B cell (primary cell): ENCODE measurements around the gene OR6C76. TPM values are rescaled to one million over a fixed set of nuclear protein-coding genes. Genes with fewer than 3 reads are reported as not detected.

Experiments
- ATAC-seq: fragments of 200-7000 bp; cut with Tn5 transposase; one replicate; pipeline ENCODE4 v1.10.0; 2021; ENCODE audit warnings: low read depth, mild to moderate bottlenecking, moderate number of reproducible peaks, moderate library complexity
- CTCF ChIA-PET: fragments of 350-600 bp; sonication (Branson Sonifier 250); formaldehyde crosslinking; loops from one replicate; lab custom pipeline; 2021; ENCODE audit warnings: antibody characterized with exemption, inconsistent platforms; lab: Charles Lee
- POLR2A ChIA-PET: fragments of 350-600 bp; sonication (Branson Sonifier 250); formaldehyde crosslinking; loops from one replicate; lab custom pipeline; 2021; ENCODE audit warnings: antibody characterized with exemption; lab: Charles Lee
- DNase-seq: peaks from one replicate; pipeline ENCODE4 v3.0.0; 2013
- H2AFZ ChIP-seq: 2 replicates; pipeline ENCODE4 v1.6.1; 2012; ENCODE audit warnings: mild to moderate bottlenecking, low read depth, low read length; ENCODE audit not compliant: insufficient read depth, poor library complexity, severe bottlenecking
- H3K27ac ChIP-seq, 2 donors: 1 replicate in 1 of 2; 2 replicates in 1 of 2; pipeline ENCODE4 v1.5.1; 2012 to 2013; ENCODE audit warnings: low read length in 2 of 2, mild to moderate bottlenecking in 2 of 2, moderate library complexity in 1 of 2
- H3K27me3 ChIP-seq, 4 experiments: fragments of 200-600 bp in 1 of 4; sonication (generic) in 1 of 4; replicated peaks in 1 of 4; 1 replicate in 2 of 4; 2 replicates in 2 of 4; pipeline versions ENCODE4 v1.6.1 to v1.7.0; 2013 to 2016; ENCODE audit warnings: low read length in 3 of 4, mild to moderate bottlenecking in 2 of 4, mixed read lengths in 1 of 4, moderate library complexity in 1 of 4; ENCODE audit not compliant: insufficient read depth in 4 of 4, control insufficient read depth in 3 of 4; ENCODE audit errors: control extremely low read depth in 1 of 4
- H3K36me3 ChIP-seq, 2 experiments: replicated peaks in 1 of 2; 1 replicate in 1 of 2; 2 replicates in 1 of 2; pipeline versions ENCODE4 v1.6.1 to v1.7.1; 2013; ENCODE audit warnings: low read length in 1 of 2; ENCODE audit not compliant: insufficient read depth in 2 of 2, control insufficient read depth in 1 of 2; ENCODE audit errors: control extremely low read depth in 1 of 2, extremely low read depth in 1 of 2
- H3K4me1 ChIP-seq, 2 donors: fragments of 200-600 bp in 1 of 2; sonication (generic) in 1 of 2; 1 replicate in 1 of 2; 2 replicates in 1 of 2; pipeline versions ENCODE4 v1.5.1 to v1.6.1; 2013 to 2017; ENCODE audit warnings: low read length in 2 of 2; ENCODE audit not compliant: control insufficient read depth in 2 of 2, insufficient read depth in 2 of 2
- H3K4me2 ChIP-seq: replicated peaks from 2 replicates; pipeline ENCODE3; 2012; ENCODE audit warnings: mild to moderate bottlenecking, low read depth, low read length; ENCODE audit not compliant: poor library complexity, severe bottlenecking
- H3K4me3 ChIP-seq, 5 experiments: fragments of 200-600 bp in 1 of 5; sonication (generic) in 1 of 5; 1 replicate in 3 of 5; 2 replicates in 2 of 5; pipeline versions ENCODE4 v1.5.1 to v1.7.0; 2011 to 2016; ENCODE audit warnings: low read length in 4 of 5, mild to moderate bottlenecking in 4 of 5, low read depth in 2 of 5, control low read depth in 1 of 5, moderate library complexity in 1 of 5; ENCODE audit not compliant: insufficient read depth in 1 of 5; ENCODE audit errors: control extremely low read depth in 1 of 5, extremely low read depth in 1 of 5
- H3K79me2 ChIP-seq: fragments of 200-600 bp; sonication (generic); one replicate; pipeline ENCODE4 v1.6.0; 2016; ENCODE audit warnings: low read length; ENCODE audit not compliant: control insufficient read depth, insufficient read depth
- H3K9ac ChIP-seq: fragments of 200-600 bp; sonication (generic); 2 replicates; pipeline ENCODE4 v1.6.1; 2017; ENCODE audit warnings: mild to moderate bottlenecking, low read length, moderate library complexity
- H3K9me3 ChIP-seq, 3 donors: one replicate each; pipeline versions ENCODE4 v1.6.1 to v1.7.1; 2013; ENCODE audit warnings: low read length in 2 of 3; ENCODE audit not compliant: control insufficient read depth in 2 of 3, insufficient read depth in 1 of 3; ENCODE audit errors: control extremely low read depth in 1 of 3
- H4K20me1 ChIP-seq: 2 replicates; pipeline ENCODE4 v1.6.0; 2012; ENCODE audit warnings: mild to moderate bottlenecking, low read length; ENCODE audit not compliant: insufficient read depth, control insufficient read depth, poor library complexity, severe bottlenecking
- H3K27ac Mint-ChIP-seq: one replicate; pipeline ENCODE4 v1.8.0; 2021; ENCODE audit warnings: mixed read lengths
- H3K27me3 Mint-ChIP-seq: one replicate; pipeline ENCODE4 v1.8.0; 2021; ENCODE audit warnings: mixed read lengths
- H3K4me1 Mint-ChIP-seq: one replicate; pipeline ENCODE4 v1.8.0; 2021; ENCODE audit warnings: mixed read lengths
- H3K4me3 Mint-ChIP-seq: one replicate; pipeline ENCODE4 v1.8.0; 2021; ENCODE audit warnings: mixed read lengths
- H3K9me3 Mint-ChIP-seq: one replicate; pipeline ENCODE4 v1.8.0; 2022; ENCODE audit warnings: mixed read lengths; ENCODE audit not compliant: insufficient read depth
- EZH2 ChIP-seq: IDR thresholded peaks from 2 replicates; pipeline ENCODE4 v1.6.1; 2012; ENCODE audit warnings: borderline replicate concordance, low read depth, mild to moderate bottlenecking, moderate library complexity, low read length; ENCODE audit not compliant: insufficient read depth, poor library complexity, severe bottlenecking
- WGBS: methylation state at CpG from one replicate; pipeline ENCODE4 v1.1.5; 2013; ENCODE audit warnings: missing lambda C conversion rate; ENCODE audit not compliant: insufficient coverage; 5-methylcytosine and 5-hydroxymethylcytosine counted together
- intact Hi-C: fragments of 100-400 bp; cut with micrococcal nuclease; formaldehyde crosslinking; loops from one replicate; pipeline ENCODE4 v1.10.0; 2022
- polyA plus RNA-seq: library from polyadenylated mRNA; depleted of rRNA; stranded (reverse); fragments of >200 nt; gene quantifications from 2 replicates; pipeline ENCODE4 v1.2.3, GENCODE V29; 2012
- total RNA-seq, 2 donors: library from RNA; stranded (reverse); fragments of 120-200 nt in 1 of 2; gene quantifications; 1 replicate in 1 of 2; 2 replicates in 1 of 2; pipeline versions ENCODE4 v1.2.3 to v1.2.4, GENCODE V29; 2013 to 2022
- TF ChIP-seq, protein P1 (sequence below): fragments of 200-600 bp; IDR thresholded peaks from one replicate; pipeline ENCODE4 v1.8.0; 2022; ENCODE audit warnings: antibody characterized with exemption, mild to moderate bottlenecking

Gene OR6C76
- total and polyA plus RNA-seq, 2 donors (not counting 1 experiment from before 2014, with no cell fraction given): not detected

DNA sequence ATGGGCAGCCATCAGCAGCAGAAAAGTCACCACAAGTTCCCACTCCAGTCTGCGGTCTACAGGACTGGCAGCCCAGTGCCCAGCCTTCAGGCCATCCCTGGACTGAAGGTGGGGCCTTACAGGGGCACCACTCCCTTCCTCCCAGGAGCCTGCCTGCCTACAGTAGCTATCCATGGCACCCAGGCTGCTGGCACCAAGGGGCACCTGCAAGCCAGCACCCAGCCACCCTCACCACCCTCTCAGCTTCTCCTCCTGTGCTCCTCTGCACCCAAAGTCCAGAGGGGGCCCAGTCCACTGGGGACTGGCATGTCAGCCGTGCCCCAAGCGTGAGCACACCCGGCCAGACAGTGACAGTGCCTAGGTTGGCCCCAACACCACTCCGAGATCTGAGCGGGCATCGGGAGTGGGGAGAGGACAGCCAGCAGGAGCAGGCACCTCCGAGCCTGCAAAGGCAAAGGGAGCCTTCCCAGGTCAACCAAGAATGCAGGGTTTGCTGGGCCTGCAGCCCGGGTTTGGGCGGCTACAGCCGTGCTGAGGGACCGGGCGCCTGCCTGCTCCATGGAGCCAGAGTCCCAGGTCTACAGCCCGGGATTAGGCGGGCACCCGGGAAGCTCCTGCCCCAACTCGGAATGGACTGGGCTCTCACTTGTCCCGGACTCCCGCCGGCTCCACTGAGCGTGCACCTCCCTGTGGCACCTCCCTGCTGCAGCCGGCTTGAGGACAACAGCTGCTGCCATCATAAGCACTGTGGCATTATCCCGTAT lies 33.8 kb upstream of the OR6C76 start:
- Histone ChIP-seq H2AFZ (no peak overlapping the region), H3K9ac (no peak overlapping the region), H3K36me3 (no peaks in the 10 kb centered on the region), H3K4me3 (no peak overlapping the region), H4K20me1 (no peaks in the 10 kb centered on the region), H3K9me3 (peaks cover 0 to 13% (median 0%) of the 10 kb centered on the region in 3 donors), H3K4me2 (no peak overlapping the region), H3K27me3 (peaks cover 0 to 5% (median 1%) of the 10 kb centered on the region in 4 experiments), H3K27ac (no peak overlapping the region), H3K79me2 (no peaks in the 10 kb centered on the region), H3K4me1 (no peaks in the 10 kb centered on the region)
- Mint-ChIP-seq H3K4me1 (no peaks in the 10 kb centered on the region), H3K27ac (no peak overlapping the region), H3K9me3 (no peaks in the 10 kb centered on the region), H3K27me3 (peaks cover 11% of the 10 kb centered on the region), H3K4me3 (no peak overlapping the region)
- 90% methylated on average over 23 of the region's 23 CpGs for WGBS
- ChIA-PET CTCF (no interaction called here), POLR2A (no interaction called here)
- no peak for ATAC-seq
- DNase-seq: no peak
- TF ChIP-seq, protein P1, sequence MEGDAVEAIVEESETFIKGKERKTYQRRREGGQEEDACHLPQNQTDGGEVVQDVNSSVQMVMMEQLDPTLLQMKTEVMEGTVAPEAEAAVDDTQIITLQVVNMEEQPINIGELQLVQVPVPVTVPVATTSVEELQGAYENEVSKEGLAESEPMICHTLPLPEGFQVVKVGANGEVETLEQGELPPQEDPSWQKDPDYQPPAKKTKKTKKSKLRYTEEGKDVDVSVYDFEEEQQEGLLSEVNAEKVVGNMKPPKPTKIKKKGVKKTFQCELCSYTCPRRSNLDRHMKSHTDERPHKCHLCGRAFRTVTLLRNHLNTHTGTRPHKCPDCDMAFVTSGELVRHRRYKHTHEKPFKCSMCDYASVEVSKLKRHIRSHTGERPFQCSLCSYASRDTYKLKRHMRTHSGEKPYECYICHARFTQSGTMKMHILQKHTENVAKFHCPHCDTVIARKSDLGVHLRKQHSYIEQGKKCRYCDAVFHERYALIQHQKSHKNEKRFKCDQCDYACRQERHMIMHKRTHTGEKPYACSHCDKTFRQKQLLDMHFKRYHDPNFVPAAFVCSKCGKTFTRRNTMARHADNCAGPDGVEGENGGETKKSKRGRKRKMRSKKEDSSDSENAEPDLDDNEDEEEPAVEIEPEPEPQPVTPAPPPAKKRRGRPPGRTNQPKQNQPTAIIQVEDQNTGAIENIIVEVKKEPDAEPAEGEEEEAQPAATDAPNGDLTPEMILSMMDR: no peak
- no peak for TF ChIP-seq EZH2
- intact Hi-C loops: no loop called here

DNA sequence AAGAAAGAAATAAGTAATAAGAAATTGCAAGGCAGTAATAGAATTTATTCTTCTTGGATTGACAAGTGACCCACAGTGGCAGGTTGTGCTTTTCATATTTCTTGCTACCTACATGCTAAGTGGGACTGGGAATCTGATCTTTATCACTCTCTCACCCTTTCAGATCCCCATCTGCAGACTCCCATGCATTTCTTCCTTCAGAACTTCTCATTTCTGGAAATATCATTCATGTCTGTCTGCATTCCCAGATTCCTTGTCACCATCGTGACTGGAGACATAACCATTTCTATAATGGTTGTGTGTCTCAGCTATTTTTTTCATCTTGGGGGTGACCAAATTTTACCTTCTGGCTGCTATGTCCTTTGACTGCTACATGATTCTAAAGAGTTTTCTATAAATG lies 29.7 kb upstream of the OR6C76 start:
- WGBS: no CpG with 5 or more reads among the region's 1 CpG
- peaks cover 0 to 5% (median 1%) of the 10 kb centered on the region in 4 experiments for H3K27me3 ChIP-seq

More for the DNA sequence above, 29.7 kb upstream of the OR6C76 start:
- no peak overlapping the region for H3K27ac ChIP-seq
- no peak for DNase-seq
- CTCF ChIA-PET: no interaction called here
- H3K4me2 ChIP-seq: no peak overlapping the region
- H3K4me1 ChIP-seq: no peaks in the 10 kb centered on the region
- no peak overlapping the region for H3K4me3 ChIP-seq
- POLR2A ChIA-PET: no interaction called here
- Mint-ChIP-seq H3K4me1 (no peaks in the 10 kb centered on the region), H3K4me3 (no peak overlapping the region), H3K27ac (no peak overlapping the region), H3K27me3 (peaks cover 36% of the 10 kb centered on the region), H3K9me3 (no peaks in the 10 kb centered on the region)
- H3K9ac ChIP-seq: no peak overlapping the region
- intact Hi-C loops: no loop called here
- ATAC-seq: no peak
- TF ChIP-seq, protein P1: no peak
- TF ChIP-seq EZH2: no peak
- peaks cover 0 to 13% (median 0%) of the 10 kb centered on the region in 3 donors for H3K9me3 ChIP-seq
- H3K79me2 ChIP-seq: no peaks in the 10 kb centered on the region
- H4K20me1 ChIP-seq: no peaks in the 10 kb centered on the region
- no peak overlapping the region for H2AFZ ChIP-seq
- H3K36me3 ChIP-seq: no peaks in the 10 kb centered on the region
